NOMO-1 treated with DMSO at 0.1 percent for 48 hours (cell line): ENCODE results near the gene HSP90AB1.
"Not testable (repeated sequence)": the region's sequence is repeated elsewhere in the genome, so short reads cannot be mapped to it uniquely, and the experiment has no call there.

Source experiments
- DNase-seq: peaks from one replicate; lab custom pipeline; 2025; ENCODE audit not compliant: unreplicated experiment; lab: John Stamatoyannopoulos, UW

Gene HSP90AB1

DNA sequence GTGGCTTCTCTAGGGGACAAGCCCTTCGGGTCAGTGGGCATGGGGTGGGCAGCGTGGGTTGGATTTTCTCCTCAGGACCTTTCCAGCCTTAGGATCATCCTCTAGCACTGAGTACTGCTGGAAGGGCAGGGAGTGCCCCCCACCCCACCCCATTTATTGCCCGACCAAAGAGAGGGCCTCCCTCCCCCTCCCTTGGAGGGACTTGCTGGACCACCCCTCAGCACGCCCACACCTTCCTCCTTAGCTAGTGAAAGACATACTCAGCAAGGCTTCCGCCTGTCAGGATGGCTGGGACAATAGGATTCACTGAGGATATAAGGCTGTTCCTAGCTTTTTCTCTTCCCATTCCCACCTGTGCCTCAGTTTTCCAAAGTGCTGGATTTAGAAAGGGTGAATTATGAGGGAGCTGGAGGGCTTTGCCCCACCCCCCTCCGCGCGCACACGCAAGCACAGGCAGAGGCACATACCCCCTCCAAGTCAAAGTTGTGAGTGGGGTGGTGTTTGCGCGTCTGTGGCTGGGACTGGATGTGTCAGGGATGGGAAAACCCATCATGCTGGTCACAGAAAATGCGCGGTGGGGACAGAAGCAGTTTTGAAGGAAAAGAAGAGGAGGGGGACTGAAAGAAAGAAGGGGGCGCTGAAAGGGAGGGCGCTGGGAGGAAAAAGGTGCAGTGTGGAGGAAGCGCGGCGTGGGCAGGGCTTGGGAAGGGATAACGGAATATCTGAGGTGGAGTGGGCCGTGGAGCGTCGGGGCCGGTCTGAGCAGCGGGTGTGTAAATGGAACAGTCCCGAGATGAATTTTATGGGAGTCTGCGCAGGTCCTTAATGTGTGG is 24.2 kb upstream of the HSP90AB1 start:
- DNase-seq: no peak

DNA sequence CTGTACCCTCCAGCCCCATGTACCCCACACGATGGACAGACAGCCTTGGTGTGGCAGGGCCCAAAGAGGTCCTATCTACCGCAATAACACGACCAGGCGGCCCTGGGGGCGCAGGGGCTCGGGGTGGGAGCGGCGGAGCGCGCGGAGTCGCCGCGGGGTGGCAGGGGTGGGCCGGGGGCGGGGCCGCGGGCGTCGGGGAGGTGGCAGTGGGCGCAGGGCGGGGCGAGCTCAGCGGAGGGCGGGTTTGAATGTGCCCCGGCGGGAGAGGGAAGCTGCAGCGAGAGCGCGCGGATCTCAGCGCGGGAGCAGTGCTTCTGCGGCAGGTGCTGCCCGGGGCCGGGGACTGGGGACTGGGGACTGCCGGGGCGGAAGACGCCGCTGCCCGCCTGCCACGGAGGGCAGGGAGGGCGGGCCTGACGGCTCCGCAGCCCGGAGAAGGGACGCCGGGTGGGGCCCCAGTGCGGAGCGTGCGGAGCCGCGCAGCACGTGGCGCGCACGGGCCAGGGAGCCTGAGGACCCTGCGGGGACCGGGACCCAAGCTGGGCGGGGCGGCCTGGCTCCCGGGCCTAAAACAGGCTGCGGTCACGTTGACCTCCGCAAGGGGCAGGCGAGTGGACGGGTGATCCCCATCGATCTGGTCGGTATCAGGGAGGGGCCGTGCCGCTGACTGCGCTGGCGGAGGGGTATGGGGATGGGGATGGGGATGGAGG is 23.4 kb upstream of the HSP90AB1 start, which contains the start of gene SLC29A1:
Gene SLC29A1, plus strand, starts transcription at position 277 of the 710 bp plus-strand sequence. CDS start 3,719 bp downstream, outside the sequence.
- peak; percentile 80 for DNase-seq

DNA sequence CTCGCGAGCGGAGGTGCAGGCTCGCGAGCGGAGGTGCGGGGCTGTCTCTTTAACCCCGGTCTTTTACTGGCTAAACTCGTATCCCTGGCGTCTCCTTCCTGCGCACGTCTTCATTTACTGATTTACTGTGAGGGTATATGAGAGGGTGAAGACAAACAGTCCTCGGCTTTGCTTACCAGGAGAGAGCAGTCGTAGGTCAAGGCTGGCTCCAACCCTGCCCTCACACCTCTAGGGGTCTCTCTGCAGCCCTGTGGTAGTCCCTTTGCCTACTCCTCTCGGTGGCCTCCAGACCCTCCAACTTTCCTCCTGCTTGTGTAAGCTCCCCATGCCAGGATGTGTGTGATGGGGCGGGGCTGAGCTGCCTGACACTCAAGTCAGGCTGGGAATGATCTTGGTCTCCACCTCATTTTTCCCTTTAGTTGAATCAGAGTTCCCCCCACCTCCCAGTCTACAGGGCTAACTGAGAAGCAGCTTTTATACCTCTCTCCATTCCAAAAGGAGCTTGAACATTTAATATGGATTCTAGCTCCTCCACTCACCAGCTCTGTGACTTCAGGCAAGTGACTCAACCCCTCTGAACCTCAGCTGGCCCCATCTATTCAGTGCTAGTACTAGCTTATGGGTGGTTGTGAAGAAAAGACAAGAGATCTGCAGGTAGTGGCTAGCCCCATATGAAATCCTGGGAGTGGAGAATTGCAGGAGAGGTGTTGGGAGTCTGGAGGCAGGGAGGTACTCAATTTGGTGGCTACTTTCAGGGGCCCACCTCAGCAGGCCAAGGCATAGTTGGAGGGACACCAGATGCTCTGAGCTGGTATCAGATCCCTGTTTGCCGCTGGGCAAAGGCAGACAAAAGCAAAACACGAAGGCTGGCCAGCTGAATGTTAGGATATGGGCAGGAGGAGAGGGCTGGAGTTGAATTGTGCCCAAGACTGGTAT is 22.6 kb upstream of the HSP90AB1 start:
- DNase-seq: no peak

DNA sequence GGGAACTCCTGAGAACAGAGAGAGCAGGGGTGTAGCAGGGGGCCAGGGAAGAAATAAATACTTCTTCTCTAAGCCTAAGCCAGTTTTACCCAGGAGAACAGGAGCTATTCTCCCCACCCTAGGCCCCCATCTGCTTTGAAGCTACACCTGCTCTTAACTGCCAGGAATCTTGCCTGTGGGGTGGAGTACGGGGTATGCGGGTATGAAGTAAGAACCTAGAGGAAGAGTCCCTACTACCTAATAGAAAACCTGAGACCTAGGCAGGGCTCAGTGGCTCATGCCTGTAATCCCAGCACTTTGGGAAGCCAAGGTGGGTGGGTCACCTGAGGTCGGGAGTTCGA is 22.0 kb upstream of the HSP90AB1 start:
- no peak for DNase-seq

DNA sequence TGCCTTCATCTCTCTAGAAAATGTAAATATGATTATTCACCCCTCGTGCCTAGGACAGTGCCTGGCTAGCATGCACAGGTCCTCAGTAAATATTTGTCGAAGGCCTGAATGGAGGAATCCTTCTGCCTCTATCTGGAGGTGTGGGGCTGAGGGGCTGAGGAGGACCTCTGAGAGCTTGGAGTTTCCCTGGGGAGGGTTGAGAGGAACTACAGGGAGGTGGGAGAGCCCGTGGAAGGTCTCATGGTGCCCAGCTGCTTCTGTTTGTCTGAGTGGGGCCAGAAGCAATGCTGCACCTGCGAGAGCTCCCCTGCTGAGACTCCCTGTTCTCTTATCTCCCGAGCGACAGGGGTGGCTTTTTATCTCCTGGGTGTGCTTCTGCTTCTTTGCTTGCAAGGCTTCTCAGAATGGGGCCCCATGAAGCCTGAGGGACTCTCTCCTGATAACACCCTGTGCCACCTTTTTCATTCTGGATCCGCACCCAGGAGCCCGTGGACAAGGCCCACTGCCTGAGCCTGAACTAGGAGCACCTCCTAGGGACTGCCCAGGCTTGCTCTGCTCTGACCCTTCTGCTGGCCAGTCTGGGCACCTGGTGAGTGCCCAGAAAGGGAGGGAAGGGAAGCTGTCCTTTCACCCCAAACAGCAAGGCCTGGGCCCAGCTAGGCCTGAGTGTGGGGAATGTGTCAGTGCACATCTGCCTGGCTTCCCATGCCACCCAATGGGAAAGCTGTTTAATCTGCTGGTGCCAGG is 21.1 kb upstream of the HSP90AB1 start:
- DNase-seq: no peak

DNA sequence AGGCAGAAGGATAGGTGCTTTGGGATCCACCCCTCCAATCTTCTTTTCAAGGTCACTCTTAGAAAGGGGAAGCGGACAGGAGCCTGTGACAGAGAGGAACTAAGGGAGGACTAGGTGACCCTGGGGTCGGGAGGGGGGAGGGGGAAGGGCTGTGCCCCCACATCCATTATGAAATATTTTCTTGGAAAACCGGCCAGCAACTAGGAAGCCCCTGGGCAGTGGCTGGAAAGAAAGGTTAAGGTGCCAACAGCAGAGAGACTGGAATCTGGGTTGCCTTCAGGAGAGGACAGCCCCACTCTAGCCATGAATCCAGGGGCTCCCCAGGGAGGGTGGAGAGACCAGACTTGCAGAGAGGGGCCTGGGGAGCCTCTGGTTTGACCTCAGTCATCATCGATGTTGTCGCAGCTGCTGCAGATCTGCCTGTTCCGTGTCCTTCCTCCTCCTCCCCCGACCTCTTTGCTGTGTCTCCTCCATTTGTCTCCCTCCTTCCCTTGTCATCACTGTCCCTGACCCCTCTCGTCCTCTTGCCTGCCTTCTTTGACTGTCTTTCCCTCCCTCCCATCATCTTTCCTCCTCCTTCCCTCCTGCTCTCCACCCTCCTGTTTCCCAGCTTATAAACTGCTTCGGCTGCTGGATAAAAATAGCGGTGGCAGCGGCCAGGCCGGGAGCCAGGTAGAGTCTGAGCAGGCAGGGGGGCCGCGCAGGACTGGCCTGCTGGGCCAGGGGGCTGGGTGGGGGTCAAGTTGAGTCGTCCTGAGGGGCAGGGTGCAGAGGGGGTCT is 20.3 kb upstream of the HSP90AB1 start:
- peak; percentile 40 for DNase-seq

DNA sequence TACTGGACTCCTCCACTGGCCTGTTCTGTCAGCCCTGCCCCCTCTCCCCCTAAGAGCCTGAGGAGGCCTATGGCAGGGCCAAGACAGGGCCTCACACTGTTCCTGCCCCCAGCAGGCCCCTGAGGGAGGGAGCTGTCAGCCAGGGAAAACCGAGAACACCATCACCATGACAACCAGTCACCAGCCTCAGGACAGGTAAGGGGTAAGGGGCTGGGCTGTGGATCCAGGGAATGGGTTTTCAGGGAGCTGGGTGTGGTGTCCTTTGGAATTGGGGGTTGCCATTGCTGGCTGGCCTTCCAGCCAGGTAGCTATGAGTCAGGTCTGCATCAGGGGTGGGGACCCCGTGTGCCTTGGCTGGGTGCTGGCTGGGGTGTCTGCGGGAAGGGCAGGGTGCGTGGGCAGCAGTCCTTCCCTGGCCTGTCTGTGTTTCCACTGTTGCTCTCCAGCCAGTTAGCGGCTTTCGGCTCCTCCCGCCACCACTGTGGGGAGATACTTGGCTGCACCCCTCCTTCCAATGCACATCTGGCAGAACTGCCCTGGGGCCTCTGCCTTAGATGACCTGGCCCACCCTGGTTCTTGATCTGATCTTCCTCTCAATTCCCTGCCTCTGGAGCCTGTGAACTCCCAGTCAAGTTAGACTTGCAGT is 19.6 kb upstream of the HSP90AB1 start:
- no peak for DNase-seq

DNA sequence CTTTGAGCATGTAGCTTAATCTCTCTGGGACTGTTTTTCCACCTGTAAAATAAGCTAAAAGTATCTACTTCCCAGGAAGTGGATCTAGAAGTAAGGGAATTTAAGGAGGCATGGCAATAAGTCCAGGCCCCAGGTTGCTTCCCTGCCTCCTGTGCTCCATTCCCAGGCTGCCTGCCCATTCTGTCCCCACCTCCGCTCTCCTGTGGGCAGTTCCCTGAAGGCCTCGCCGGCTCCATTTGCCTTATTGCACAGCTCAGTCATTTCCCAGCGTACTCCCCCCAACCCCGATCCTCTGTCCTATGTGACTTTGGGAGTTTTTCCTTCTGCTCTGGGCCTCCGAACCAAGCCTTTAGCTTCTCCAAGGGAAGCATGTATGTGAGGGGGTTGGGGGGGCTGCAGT is 18.9 kb upstream of the HSP90AB1 start:
- DNase-seq: no peak

DNA sequence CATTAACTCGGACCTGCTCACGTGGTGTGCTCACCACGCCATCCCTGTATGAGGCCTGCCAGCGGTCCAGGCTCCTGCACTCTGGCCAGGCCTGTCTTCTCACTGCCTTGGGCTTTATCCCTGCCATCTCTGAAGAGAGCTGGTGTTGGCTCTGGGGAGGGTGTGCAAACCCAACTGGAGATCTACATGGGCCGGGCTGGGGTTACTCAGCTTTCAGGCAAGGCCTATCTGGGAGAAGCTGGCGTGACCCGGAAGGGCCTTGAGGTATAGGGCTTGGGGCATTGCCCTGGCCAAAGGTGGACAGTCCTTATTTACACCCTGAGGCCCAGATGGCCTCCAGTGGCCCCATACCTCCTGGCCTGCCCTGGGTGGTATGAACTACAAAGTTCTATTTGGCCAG is 18.5 kb upstream of the HSP90AB1 start:
- DNase-seq: no peak

DNA sequence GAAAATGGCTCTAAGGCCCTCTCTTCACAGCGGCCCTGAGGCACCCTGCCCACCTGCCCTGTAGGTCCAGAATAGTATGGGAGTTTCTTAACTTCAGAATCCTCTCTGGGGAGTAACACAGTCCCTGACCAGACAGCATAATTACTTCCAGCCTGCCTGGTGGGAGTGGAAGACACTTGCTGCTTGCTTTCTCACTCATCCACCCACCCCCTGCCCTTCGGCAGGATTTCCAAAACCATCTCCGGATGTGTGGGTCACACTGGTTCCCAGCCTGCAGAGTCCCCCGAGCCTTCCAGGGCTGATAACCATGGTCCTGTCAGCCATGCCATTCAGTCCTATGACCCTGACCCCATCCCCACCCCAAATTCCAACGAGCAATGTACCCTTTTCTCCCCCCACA is 18.1 kb upstream of the HSP90AB1 start:
- DNase-seq: no peak

DNA sequence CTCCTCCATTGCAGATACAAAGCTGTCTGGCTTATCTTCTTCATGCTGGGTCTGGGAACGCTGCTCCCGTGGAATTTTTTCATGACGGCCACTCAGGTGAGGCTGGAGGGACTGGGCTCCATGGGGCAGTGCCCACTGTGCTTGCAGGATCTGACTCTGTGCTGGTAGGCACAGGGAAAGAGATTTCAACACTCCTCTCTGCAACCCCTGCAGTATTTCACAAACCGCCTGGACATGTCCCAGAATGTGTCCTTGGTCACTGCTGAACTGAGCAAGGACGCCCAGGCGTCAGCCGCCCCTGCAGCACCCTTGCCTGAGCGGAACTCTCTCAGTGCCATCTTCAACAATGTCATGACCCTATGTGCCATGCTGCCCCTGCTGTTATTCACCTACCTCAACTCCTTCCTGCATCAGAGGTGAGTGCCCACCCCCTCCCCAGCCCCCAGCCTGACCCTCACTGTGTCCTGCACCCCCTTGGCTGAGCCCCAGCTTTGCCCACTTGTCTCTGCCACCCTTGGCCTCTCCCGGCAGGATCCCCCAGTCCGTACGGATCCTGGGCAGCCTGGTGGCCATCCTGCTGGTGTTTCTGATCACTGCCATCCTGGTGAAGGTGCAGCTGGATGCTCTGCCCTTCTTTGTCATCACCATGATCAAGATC is 17.4 kb upstream of the HSP90AB1 start:
- DNase-seq: no peak

DNA sequence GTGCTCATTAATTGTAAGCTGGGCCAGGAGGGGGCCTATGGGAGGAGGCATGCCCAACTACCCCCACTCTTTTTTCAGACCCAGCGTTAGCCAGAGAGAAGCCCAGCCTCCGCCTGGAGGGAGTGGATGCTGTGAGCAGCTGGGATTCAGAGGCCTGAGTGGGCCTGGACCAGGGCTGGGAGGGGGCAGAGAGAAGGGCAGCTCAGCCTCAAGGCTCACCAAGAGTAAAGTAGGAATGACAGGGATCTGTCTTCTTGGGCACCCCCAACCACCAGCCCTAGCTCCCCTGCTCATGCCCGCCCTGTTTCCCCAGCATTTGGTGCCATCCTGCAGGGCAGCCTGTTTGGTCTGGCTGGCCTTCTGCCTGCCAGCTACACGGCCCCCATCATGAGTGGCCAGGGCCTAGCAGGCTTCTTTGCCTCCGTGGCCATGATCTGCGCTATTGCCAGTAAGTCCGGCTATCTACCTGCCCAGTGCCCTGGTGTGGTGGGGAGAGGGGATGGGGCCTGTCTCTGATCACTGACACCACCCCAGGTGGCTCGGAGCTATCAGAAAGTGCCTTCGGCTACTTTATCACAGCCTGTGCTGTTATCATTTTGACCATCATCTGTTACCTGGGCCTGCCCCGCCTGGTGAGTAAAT is 16.7 kb upstream of the HSP90AB1 start:
- DNase-seq: no peak

DNA sequence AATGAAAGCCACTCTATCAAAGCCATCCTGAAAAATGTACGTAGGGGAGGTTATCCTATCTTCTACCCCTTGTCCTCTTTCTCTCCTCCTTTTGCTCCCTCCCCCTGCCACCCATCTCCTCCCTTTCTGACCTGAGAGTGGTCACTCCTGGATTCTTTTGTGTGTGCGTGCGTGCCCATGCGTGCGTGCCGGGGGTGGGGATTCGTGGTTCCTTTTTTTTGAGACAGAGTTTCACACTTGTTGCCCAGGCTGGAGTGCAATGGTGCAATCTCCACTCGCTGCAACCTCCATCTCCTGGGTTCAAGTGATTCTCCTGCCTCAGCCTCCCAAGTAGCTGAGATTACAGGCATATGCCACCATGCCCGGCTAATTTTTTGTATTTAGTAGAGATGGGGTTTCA is 15.5 kb upstream of the HSP90AB1 start:
- not testable (repeated sequence) for DNase-seq

DNA sequence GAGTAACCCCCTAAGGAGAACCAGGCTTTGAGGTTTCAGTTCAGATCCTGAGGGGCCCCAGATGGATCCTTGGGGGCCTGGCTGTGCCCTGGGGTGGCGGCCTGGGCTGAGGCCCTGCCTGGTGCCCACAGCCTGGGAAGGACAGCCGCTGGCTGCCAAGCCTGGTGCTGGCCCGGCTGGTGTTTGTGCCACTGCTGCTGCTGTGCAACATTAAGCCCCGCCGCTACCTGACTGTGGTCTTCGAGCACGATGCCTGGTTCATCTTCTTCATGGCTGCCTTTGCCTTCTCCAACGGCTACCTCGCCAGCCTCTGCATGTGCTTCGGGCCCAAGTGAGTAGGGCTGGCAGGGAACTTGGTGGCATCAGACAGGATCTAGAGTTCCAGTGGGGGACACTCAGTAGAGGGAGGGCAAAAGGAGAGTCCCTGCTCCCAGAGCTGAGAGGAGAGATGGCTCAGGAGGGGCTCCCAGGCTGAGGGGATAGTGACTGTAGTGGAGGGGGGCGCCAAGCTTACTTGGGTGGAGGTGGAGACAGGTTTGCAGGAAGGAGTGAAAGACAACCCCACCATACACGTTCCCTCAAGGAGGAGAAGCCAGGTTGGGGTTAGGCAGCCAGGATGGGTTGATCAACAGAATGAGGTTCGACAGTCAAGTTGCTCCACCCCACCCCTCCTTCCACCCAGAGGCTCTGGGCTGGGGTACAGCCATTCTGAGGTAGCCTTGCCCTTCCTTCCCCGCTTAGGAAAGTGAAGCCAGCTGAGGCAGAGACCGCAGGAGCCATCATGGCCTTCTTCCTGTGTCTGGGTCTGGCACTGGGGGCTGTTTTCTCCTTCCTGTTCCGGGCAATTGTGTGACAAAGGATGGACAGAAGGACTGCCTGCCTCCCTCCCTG is 14.0 kb upstream of the HSP90AB1 start:
- DNase-seq: no peak

DNA sequence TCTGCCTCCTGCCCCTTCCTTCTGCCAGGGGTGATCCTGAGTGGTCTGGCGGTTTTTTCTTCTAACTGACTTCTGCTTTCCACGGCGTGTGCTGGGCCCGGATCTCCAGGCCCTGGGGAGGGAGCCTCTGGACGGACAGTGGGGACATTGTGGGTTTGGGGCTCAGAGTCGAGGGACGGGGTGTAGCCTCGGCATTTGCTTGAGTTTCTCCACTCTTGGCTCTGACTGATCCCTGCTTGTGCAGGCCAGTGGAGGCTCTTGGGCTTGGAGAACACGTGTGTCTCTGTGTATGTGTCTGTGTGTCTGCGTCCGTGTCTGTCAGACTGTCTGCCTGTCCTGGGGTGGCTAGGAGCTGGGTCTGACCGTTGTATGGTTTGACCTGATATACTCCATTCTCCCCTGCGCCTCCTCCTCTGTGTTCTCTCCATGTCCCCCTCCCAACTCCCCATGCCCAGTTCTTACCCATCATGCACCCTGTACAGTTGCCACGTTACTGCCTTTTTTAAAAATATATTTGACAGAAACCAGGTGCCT is 13.3 kb upstream of the HSP90AB1 start:
- no peak for DNase-seq

DNA sequence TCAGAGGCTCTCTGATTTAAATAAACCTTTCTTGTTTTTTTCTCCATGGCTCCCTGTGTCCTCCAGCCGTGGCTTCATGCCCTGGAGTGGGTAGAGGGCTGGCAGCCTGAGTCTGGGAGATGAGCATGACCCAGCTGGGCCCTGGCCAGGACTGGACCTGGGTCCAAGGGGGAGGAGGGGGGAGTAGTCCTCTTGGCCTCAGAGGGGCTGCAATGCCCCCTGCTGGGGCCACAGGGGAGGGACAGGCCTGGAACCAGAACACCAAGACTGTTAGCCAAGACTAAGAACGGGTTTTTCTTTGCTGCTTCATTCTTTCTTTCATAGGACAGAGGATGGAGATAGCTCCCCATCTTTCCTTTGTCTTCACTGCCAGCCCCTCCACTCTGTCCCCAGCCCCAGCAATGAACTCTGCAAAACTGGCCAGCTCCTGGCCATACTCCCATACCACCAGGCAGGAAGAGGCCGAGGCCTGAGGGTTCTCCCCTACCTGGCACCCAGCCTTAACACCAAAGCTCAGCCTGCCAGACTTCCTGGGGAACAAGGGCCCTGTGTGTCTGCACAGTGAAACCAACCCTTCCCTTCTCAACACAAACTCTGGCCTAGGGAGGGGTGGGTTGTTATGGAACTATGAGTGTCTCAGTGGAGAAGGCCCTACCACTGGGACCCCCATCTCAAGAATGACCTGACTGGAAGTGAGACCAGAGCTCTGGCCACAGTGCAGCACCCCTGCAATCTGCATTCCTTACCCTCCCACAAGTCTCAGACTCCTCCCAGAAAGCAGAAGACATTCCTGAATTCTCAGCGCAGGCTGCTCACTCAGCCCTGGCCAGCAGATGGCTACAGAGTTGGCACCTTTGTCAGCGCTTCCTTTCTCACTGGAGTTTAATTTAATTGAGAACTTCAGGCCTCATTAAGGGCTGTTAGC is 12.5 kb upstream of the HSP90AB1 start:
- DNase-seq: no peak
